Liver (tissue), 9 donors: ENCODE results near the gene MAP2K3. TPM values are rescaled to one million over a fixed set of nuclear protein-coding genes. Genes with fewer than 3 reads are reported as not detected.

Source experiments
- DNase-seq: peaks from one replicate; pipeline ENCODE4 v3.0.0-alpha.2; 2017; ENCODE audit warnings: low spot score
- H3K27ac ChIP-seq, 2 donors: one replicate each; pipeline ENCODE4 v1.7.0; 2013; ENCODE audit warnings: inconsistent platforms in 2 of 2, low read length in 2 of 2, control low read depth in 1 of 2, low read depth in 1 of 2, mild to moderate bottlenecking in 1 of 2
- H3K27me3 ChIP-seq, 4 donors: one replicate each; pipeline versions ENCODE4 v1.6.1 to v1.7.0; 2013; ENCODE audit warnings: low read length in 3 of 4, inconsistent platforms in 1 of 4, mild to moderate bottlenecking in 1 of 4, moderate library complexity in 1 of 4; ENCODE audit not compliant: control insufficient read depth in 4 of 4, insufficient read depth in 4 of 4
- H3K36me3 ChIP-seq, 4 donors: one replicate each; pipeline versions ENCODE4 v1.6.1 to v1.7.0; 2013; ENCODE audit warnings: low read length in 3 of 4, mild to moderate bottlenecking in 3 of 4, low read depth in 1 of 4, moderate library complexity in 1 of 4; ENCODE audit not compliant: control insufficient read depth in 4 of 4, insufficient read depth in 3 of 4
- H3K4me1 ChIP-seq, 4 donors: one replicate each; pipeline versions ENCODE4 v1.6.1 to v1.7.0; 2013; ENCODE audit warnings: low read length in 3 of 4, mild to moderate bottlenecking in 3 of 4, moderate library complexity in 1 of 4; ENCODE audit not compliant: control insufficient read depth in 4 of 4, insufficient read depth in 4 of 4
- H3K4me3 ChIP-seq, 3 donors: one replicate each; pipeline versions ENCODE4 v1.6.1 to v1.7.0; 2013; ENCODE audit warnings: low read length in 3 of 3, control low read depth in 1 of 3, low read depth in 1 of 3, mild to moderate bottlenecking in 1 of 3
- H3K9ac ChIP-seq, 2 donors: one replicate each; pipeline ENCODE4 v1.7.0; 2013; ENCODE audit warnings: low read length in 2 of 2, mild to moderate bottlenecking in 2 of 2, moderate library complexity in 2 of 2, control low read depth in 1 of 2, low read depth in 1 of 2
- H3K9me3 ChIP-seq, 4 donors: one replicate each; pipeline versions ENCODE4 v1.6.1 to v1.7.0; 2013; ENCODE audit warnings: low read length in 3 of 4; ENCODE audit not compliant: control insufficient read depth in 4 of 4
- EGR1 ChIP-seq, 2 donors: IDR thresholded peaks; 2 replicates each; pipeline ENCODE4 v1.6.1; 2016 to 2018; ENCODE audit warnings: antibody characterized with exemption in 2 of 2, low read depth in 2 of 2
- FOXA1 ChIP-seq: IDR thresholded peaks from 2 replicates; pipeline ENCODE4 v1.6.1; 2016; ENCODE audit warnings: antibody characterized with exemption
- FOXA2 ChIP-seq: IDR thresholded peaks from 2 replicates; pipeline ENCODE4 v1.6.1; 2016; ENCODE audit warnings: antibody characterized with exemption
- GABPA ChIP-seq, 2 donors: IDR thresholded peaks in 1 of 2; conservative IDR thresholded peaks in 1 of 2; 2 replicates each; pipeline ENCODE4 v1.6.1; 2016; ENCODE audit warnings: antibody characterized with exemption in 2 of 2, mild to moderate bottlenecking in 1 of 2, moderate library complexity in 1 of 2
- HNF4A ChIP-seq, 2 donors: conservative IDR thresholded peaks; 2 replicates each; pipeline ENCODE4 v1.6.1; 2016; ENCODE audit warnings: antibody characterized with exemption in 2 of 2, mild to moderate bottlenecking in 2 of 2
- HNF4G ChIP-seq: IDR thresholded peaks from 2 replicates; pipeline ENCODE4 v1.6.1; 2016; ENCODE audit warnings: antibody characterized with exemption
- JUND ChIP-seq, 2 donors: IDR thresholded peaks; 2 replicates each; pipeline ENCODE4 v1.6.1; 2016; ENCODE audit warnings: antibody characterized with exemption in 2 of 2
- MAX ChIP-seq: IDR thresholded peaks from 2 replicates; pipeline ENCODE4 v1.6.1; 2016; ENCODE audit warnings: antibody characterized with exemption
- NR2F2 ChIP-seq: IDR thresholded peaks from 2 replicates; pipeline ENCODE4 v1.6.1; 2016; ENCODE audit warnings: antibody characterized with exemption
- RAD21 ChIP-seq, 2 donors: IDR thresholded peaks; 2 replicates each; pipeline ENCODE4 v1.6.1; 2016; ENCODE audit warnings: antibody characterized with exemption in 2 of 2, mild to moderate bottlenecking in 2 of 2
- REST ChIP-seq: IDR thresholded peaks from 2 replicates; pipeline ENCODE4 v1.6.1; 2016; ENCODE audit warnings: antibody characterized with exemption, mild to moderate bottlenecking
- RXRA ChIP-seq, 2 donors: IDR thresholded peaks; 2 replicates each; pipeline ENCODE4 v1.6.1; 2017 to 2018; ENCODE audit warnings: antibody characterized with exemption in 2 of 2, mild to moderate bottlenecking in 1 of 2
- SP1 ChIP-seq: IDR thresholded peaks from 2 replicates; pipeline ENCODE4 v1.6.1; 2018; ENCODE audit warnings: antibody characterized with exemption, mild to moderate bottlenecking
- TAF1 ChIP-seq: conservative IDR thresholded peaks from 2 replicates; pipeline ENCODE4 v1.6.1; 2016; ENCODE audit warnings: antibody characterized with exemption, mild to moderate bottlenecking
- YY1 ChIP-seq: IDR thresholded peaks from 2 replicates; pipeline ENCODE4 v1.6.1; 2016; ENCODE audit warnings: antibody characterized with exemption, mild to moderate bottlenecking
- WGBS: extraction: QIAGEN DNeasy Blood & Tissue Kit; methylation state at CpG from one replicate; pipeline ENCODE4 v1.1.7; 2013; 5-methylcytosine and 5-hydroxymethylcytosine counted together
- polyA plus RNA-seq, 2 donors: library from polyadenylated mRNA; stranded (reverse) in 1 of 2; unstranded in 1 of 2; fragments of 200-250 nt in 1 of 2; fragments of >200 nt in 1 of 2; fragmentation: Nextera tagmentation in 1 of 2; extraction: Ambion mirVana in 1 of 2; gene quantifications; one replicate each; pipeline versions ENCODE4 v1.2.1 to v1.2.3, GENCODE V29; 2013 to 2015
- total RNA-seq, 2 donors: library from RNA; depleted of rRNA; stranded (reverse); fragments of >200 nt; gene quantifications; one replicate each; pipeline ENCODE4 v1.2.3, GENCODE V29; 2014
- TF ChIP-seq, protein P1 (sequence below): IDR thresholded peaks from 2 replicates; pipeline ENCODE4 v1.6.1; 2016; ENCODE audit warnings: antibody characterized with exemption
- TF ChIP-seq, protein P2 (sequence below): fragments of 150-350 bp; IDR thresholded peaks from 2 replicates; pipeline ENCODE4 v1.5.1; 2017; ENCODE audit warnings: improper control_type of control experiment, low read depth, low read length; ENCODE audit not compliant: missing input control
- TF ChIP-seq, protein P3 (sequence below): IDR thresholded peaks from 2 replicates; pipeline ENCODE4 v1.6.1; 2016; ENCODE audit warnings: antibody characterized with exemption
- donor health status: healthy.
- donor health status: healthy.
- donor health status: healthy.
- donor health status: healthy.
- donor health status: healthy.

Gene MAP2K3
- total and polyA plus RNA-seq, 4 donors = 21.6 to 88.4 (median 30.5) TPM

DNA sequence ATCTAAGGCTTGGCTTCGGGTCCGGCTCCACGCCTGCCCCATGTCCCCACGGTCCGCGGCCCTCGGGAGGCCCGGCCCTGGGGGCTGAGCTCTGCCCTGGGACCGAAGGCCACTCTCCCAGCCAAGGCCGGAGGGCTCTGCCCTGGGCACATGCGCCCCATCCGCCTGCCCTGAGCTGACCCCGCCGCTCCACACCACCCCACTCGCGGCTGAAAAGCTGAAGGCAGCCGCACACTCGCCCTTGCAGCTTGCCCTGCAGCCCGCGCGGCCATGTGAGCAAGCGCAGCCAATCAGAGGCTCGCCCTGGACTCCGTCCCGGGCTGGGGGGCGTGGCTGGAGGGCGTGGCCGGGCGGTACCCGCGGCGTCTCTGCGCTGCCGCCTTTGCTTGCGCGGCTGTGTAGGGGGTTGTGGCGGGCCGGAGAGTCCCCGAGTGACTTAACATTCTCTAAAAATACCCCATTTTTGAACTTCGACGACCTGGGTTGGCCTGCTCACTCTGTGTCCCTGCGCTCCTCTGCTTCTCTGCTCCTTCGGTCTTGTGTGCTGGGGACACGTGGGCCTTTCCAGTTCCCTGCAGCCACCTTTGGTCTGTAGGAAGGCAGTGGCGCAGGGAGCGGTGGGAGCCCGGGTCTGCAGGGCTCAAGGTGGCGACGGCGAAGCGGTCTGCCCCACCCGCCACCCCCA lies 8.8 kb upstream of the MAP2K3 start:
- WGBS = under 1% methylated on average over 52 of the region's 52 CpGs
- Histone ChIP-seq H3K9me3 (no peaks in the 10 kb centered on the region), H3K9ac (peak overlapping the region in 1 of 2 donors; percentile 62), H3K27me3 (no peaks in the 10 kb centered on the region), H3K4me3 (peak overlapping the region; percentile 20 to 73 (median 64)), H3K27ac (no peak overlapping the region), H3K4me1 (peaks cover 7 to 20% (median 12%) of the 10 kb centered on the region in 4 donors), H3K36me3 (no peaks in the 10 kb centered on the region)
- peak; percentile 54 to 63 for TF ChIP-seq HNF4A (conservative IDR thresholded peaks at IDR 0.05)
- TF ChIP-seq SP1 = peak; percentile 67
- TF ChIP-seq RXRA (IDR thresholded peaks at IDR 0.05) = peak in 1 of 2 donors; percentile 48
- TF ChIP-seq RAD21 (IDR thresholded peaks at IDR 0.05) = peak in 1 of 2 donors; percentile 7
- no peak for TF ChIP-seq GABPA (IDR thresholded peaks at IDR 0.05 in 1 of 2, conservative IDR thresholded peaks at IDR 0.05 in 1 of 2)
- peak; percentile 99 for DNase-seq

DNA sequence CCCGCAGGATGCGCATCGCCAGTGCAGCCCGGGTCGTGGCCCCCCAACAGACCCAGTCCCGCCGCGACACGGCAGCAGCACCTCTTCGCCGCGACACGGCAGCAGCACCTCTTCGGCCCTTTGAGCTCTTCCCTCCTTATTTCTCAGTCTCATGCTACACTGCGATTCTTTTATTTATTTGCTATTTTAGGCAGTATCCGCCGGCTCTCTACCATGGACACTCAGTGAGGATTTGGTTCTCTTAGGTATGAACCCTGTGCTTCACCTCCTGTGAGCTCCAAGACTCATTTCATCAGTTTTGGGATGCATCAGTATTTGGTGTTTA lies 8.3 kb upstream of the MAP2K3 start:
- H3K9ac ChIP-seq = no peak overlapping the region
- H3K27ac ChIP-seq = no peak overlapping the region
- H3K4me3 ChIP-seq = peak overlapping the region in 2 of 3 donors; percentile 64 to 73
- no peaks in the 10 kb centered on the region for H3K27me3 ChIP-seq
- 20% methylated on average over 17 of the region's 17 CpGs for WGBS
- no peak for TF ChIP-seq FOXA2
- TF ChIP-seq TAF1 = no peak
- no peak for TF ChIP-seq JUND (IDR thresholded peaks at IDR 0.05)
- no peak for TF ChIP-seq HNF4A (conservative IDR thresholded peaks at IDR 0.05)
- TF ChIP-seq FOXA1 = no peak
- TF ChIP-seq MAX = no peak
- no peaks in the 10 kb centered on the region for H3K36me3 ChIP-seq
- H3K9me3 ChIP-seq = no peaks in the 10 kb centered on the region
- no peak for DNase-seq
- H3K4me1 ChIP-seq = peaks cover 7 to 20% (median 12%) of the 10 kb centered on the region in 4 donors

DNA sequence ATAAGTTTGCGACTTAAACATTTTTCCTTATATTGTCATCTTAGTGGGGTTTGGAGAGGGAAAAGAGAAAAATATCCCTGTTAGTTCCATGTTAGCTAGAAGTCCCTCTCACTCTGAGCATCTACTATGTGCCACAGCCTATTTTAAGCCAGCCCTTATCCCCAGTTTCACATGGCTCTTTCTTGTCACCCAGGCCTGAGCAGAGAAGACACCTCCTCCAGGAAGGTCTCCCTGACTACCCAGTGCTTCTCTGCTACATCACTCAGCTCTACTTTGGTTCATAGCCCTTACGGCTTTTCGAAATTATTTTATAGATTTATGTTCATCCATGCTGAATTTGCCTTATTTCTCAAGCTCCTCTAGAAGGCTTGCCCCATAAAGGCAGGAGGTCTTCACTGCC lies 7.2 kb upstream of the MAP2K3 start:
- Histone ChIP-seq H3K36me3 (no peaks in the 10 kb centered on the region), H3K9me3 (no peaks in the 10 kb centered on the region), H3K4me3 (no peak overlapping the region), H3K27ac (no peak overlapping the region), H3K9ac (no peak overlapping the region), H3K4me1 (peaks cover 7 to 20% (median 12%) of the 10 kb centered on the region in 4 donors), H3K27me3 (no peaks in the 10 kb centered on the region)
- 95% methylated on average over 3 of the region's 3 CpGs for WGBS
- no peak for DNase-seq
- no peak for TF ChIP-seq EGR1 (IDR thresholded peaks at IDR 0.05; ENCODE audit: low read depth in 2 of 2)
- no peak for TF ChIP-seq GABPA (IDR thresholded peaks at IDR 0.05 in 1 of 2, conservative IDR thresholded peaks at IDR 0.05 in 1 of 2)
- TF ChIP-seq RAD21 (IDR thresholded peaks at IDR 0.05) = no peak
- no peak for TF ChIP-seq SP1
- TF ChIP-seq, protein P1, sequence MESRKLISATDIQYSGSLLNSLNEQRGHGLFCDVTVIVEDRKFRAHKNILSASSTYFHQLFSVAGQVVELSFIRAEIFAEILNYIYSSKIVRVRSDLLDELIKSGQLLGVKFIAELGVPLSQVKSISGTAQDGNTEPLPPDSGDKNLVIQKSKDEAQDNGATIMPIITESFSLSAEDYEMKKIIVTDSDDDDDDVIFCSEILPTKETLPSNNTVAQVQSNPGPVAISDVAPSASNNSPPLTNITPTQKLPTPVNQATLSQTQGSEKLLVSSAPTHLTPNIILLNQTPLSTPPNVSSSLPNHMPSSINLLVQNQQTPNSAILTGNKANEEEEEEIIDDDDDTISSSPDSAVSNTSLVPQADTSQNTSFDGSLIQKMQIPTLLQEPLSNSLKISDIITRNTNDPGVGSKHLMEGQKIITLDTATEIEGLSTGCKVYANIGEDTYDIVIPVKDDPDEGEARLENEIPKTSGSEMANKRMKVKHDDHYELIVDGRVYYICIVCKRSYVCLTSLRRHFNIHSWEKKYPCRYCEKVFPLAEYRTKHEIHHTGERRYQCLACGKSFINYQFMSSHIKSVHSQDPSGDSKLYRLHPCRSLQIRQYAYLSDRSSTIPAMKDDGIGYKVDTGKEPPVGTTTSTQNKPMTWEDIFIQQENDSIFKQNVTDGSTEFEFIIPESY = no peak
- TF ChIP-seq, protein P2, sequence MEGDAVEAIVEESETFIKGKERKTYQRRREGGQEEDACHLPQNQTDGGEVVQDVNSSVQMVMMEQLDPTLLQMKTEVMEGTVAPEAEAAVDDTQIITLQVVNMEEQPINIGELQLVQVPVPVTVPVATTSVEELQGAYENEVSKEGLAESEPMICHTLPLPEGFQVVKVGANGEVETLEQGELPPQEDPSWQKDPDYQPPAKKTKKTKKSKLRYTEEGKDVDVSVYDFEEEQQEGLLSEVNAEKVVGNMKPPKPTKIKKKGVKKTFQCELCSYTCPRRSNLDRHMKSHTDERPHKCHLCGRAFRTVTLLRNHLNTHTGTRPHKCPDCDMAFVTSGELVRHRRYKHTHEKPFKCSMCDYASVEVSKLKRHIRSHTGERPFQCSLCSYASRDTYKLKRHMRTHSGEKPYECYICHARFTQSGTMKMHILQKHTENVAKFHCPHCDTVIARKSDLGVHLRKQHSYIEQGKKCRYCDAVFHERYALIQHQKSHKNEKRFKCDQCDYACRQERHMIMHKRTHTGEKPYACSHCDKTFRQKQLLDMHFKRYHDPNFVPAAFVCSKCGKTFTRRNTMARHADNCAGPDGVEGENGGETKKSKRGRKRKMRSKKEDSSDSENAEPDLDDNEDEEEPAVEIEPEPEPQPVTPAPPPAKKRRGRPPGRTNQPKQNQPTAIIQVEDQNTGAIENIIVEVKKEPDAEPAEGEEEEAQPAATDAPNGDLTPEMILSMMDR = no peak
- no peak for TF ChIP-seq HNF4G
- TF ChIP-seq, protein P3, sequence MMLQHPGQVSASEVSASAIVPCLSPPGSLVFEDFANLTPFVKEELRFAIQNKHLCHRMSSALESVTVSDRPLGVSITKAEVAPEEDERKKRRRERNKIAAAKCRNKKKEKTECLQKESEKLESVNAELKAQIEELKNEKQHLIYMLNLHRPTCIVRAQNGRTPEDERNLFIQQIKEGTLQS = no peak
- no peak for TF ChIP-seq NR2F2
- no peak for TF ChIP-seq RXRA (IDR thresholded peaks at IDR 0.05)
- no peak for TF ChIP-seq FOXA1
- TF ChIP-seq JUND (IDR thresholded peaks at IDR 0.05) = no peak
- TF ChIP-seq TAF1 = no peak
- TF ChIP-seq MAX = no peak
- TF ChIP-seq REST = no peak
- no peak for TF ChIP-seq YY1
